GM23338 (cell line): Measurements from ENCODE around the gene WWOX. TPM values are rescaled to one million over a fixed set of nuclear protein-coding genes. Genes with fewer than 3 reads are reported as not detected.

Source experiments
- ATAC-seq: fragments of 200-7000 bp; cut with Tn5 transposase; 3 replicates; pipeline ENCODE4 v1.9.1; 2020
- DNase-seq: peaks from one replicate; pipeline ENCODE4 v3.0.0-alpha.2; 2015; ENCODE audit warnings: low spot score
- H2AFZ ChIP-seq: fragments of 200-600 bp; sonication (generic); 2 replicates; pipeline ENCODE4 v1.8.0; 2016; ENCODE audit warnings: antibody characterized with exemption, mild to moderate bottlenecking, moderate library complexity
- H3F3A ChIP-seq: fragments of 200-600 bp; sonication (generic); replicated peaks from 2 replicates; pipeline ENCODE4 v1.8.0; 2017; ENCODE audit warnings: antibody characterized with exemption, mixed run types, low read depth
- H3K27ac ChIP-seq: fragments of 200-600 bp; sonication (generic); 2 replicates; pipeline ENCODE4 v1.6.1; 2016; ENCODE audit warnings: low read depth
- H3K27me3 ChIP-seq: fragments of 200-600 bp; sonication (generic); 2 replicates; pipeline ENCODE4 v1.8.0; 2016; ENCODE audit warnings: mild to moderate bottlenecking, mixed run types, moderate library complexity; ENCODE audit not compliant: insufficient read depth
- H3K36me3 ChIP-seq: fragments of 200-600 bp; sonication (generic); 2 replicates; pipeline ENCODE4 v1.8.0; 2016; ENCODE audit warnings: mild to moderate bottlenecking; ENCODE audit not compliant: insufficient read depth
- H3K4me1 ChIP-seq: fragments of 200-600 bp; sonication (generic); 2 replicates; pipeline ENCODE4 v1.8.0; 2016; ENCODE audit warnings: mild to moderate bottlenecking, moderate library complexity; ENCODE audit not compliant: insufficient read depth
- H3K4me2 ChIP-seq: fragments of 200-600 bp; sonication (generic); 2 replicates; pipeline ENCODE4 v1.7.1; 2017; ENCODE audit warnings: mixed run types
- H3K4me3 ChIP-seq: fragments of 200-600 bp; sonication (generic); 2 replicates; pipeline ENCODE4 v1.6.1; 2016; ENCODE audit warnings: mixed run types
- H3K79me2 ChIP-seq: fragments of 200-600 bp; sonication (generic); replicated peaks from 2 replicates; pipeline ENCODE4 v1.8.0; 2017; ENCODE audit warnings: mild to moderate bottlenecking; ENCODE audit not compliant: insufficient read depth
- H3K9me2 ChIP-seq: fragments of 200-600 bp; sonication (generic); 2 replicates; pipeline ENCODE4 v1.8.0; 2017; ENCODE audit not compliant: insufficient read depth
- H4K20me1 ChIP-seq: fragments of 200-600 bp; sonication (generic); replicated peaks from 2 replicates; pipeline ENCODE4 v1.8.0; 2017; ENCODE audit warnings: mild to moderate bottlenecking; ENCODE audit not compliant: insufficient read depth
- H3K27ac Mint-ChIP-seq: 2 replicates; pipeline ENCODE4 v1.8.0; 2020; ENCODE audit warnings: inconsistent platforms, mild to moderate bottlenecking, moderate library complexity, mixed read lengths
- H3K27me3 Mint-ChIP-seq: 3 replicates; pipeline ENCODE4 v1.8.0; 2022; ENCODE audit warnings: low read depth, mild to moderate bottlenecking, moderate library complexity, mixed read lengths, inconsistent platforms; ENCODE audit not compliant: insufficient read depth, poor library complexity
- H3K36me3 Mint-ChIP-seq: 3 replicates; pipeline ENCODE4 v1.8.0; 2021; ENCODE audit warnings: low read depth, mild to moderate bottlenecking, inconsistent platforms, moderate library complexity, mixed read lengths
- H3K4me1 Mint-ChIP-seq: 3 replicates; pipeline ENCODE4 v1.8.0; 2020; ENCODE audit warnings: mild to moderate bottlenecking, inconsistent platforms, mixed read lengths
- H3K4me3 Mint-ChIP-seq: 3 replicates; pipeline ENCODE4 v1.8.0; 2021; ENCODE audit warnings: moderate library complexity, mild to moderate bottlenecking, inconsistent platforms, mixed read lengths
- H3K9me3 Mint-ChIP-seq: 3 replicates; pipeline ENCODE4 v1.8.0; 2020; ENCODE audit warnings: moderate library complexity, mild to moderate bottlenecking, inconsistent platforms, mixed read lengths
- CREB1 ChIP-seq: fragments of 250-450 bp; sonication (Bioruptor Pico); IDR thresholded peaks from 2 replicates; pipeline ENCODE4 v1.5.0; 2020; ENCODE audit warnings: low read depth, mild to moderate bottlenecking, moderate library complexity
- ETS1 ChIP-seq: IDR thresholded peaks from 2 replicates; pipeline ENCODE4 v1.6.1; 2016; ENCODE audit warnings: antibody characterized with exemption
- EZH2 ChIP-seq: fragments of 200-600 bp; sonication (generic); IDR thresholded peaks from one replicate; pipeline ENCODE4 v1.8.0; 2017; ENCODE audit warnings: antibody characterized with exemption, mild to moderate bottlenecking, low read depth; ENCODE audit not compliant: unreplicated experiment
- ZNF114 ChIP-seq: fragments of 250-450 bp; sonication (Bioruptor Pico); IDR thresholded peaks from 2 replicates; pipeline ENCODE4 v1.5.0; 2020; ENCODE audit warnings: mild to moderate bottlenecking, moderate library complexity
- ZNF331 ChIP-seq: fragments of 250-450 bp; sonication (Bioruptor Pico); IDR thresholded peaks from 2 replicates; pipeline ENCODE4 v1.5.0; 2020; ENCODE audit warnings: low read depth, mild to moderate bottlenecking, moderate library complexity
- polyA plus RNA-seq: library from polyadenylated mRNA; unstranded; fragments of >200 nt; fragmentation: Nextera tagmentation; extraction: Ambion mirVana; gene quantifications from 2 replicates; pipeline ENCODE4 v1.2.1, GENCODE V29; 2016
- total RNA-seq: library from RNA; depleted of rRNA; stranded (reverse); fragments of >200 nt; shearing (Covaris generic); gene quantifications from 2 replicates; pipeline ENCODE4 v1.2.3, GENCODE V29; 2014
- TF ChIP-seq, protein P1 (sequence below): fragments of 250-450 bp; sonication (Bioruptor Pico); IDR thresholded peaks from 2 replicates; pipeline ENCODE4 v1.5.0; 2020; ENCODE audit warnings: mild to moderate bottlenecking, moderate library complexity

Gene WWOX
- total and polyA plus RNA-seq, 2 experiments from 2014 or later, result 10.0 to 19.3 TPM

DNA sequence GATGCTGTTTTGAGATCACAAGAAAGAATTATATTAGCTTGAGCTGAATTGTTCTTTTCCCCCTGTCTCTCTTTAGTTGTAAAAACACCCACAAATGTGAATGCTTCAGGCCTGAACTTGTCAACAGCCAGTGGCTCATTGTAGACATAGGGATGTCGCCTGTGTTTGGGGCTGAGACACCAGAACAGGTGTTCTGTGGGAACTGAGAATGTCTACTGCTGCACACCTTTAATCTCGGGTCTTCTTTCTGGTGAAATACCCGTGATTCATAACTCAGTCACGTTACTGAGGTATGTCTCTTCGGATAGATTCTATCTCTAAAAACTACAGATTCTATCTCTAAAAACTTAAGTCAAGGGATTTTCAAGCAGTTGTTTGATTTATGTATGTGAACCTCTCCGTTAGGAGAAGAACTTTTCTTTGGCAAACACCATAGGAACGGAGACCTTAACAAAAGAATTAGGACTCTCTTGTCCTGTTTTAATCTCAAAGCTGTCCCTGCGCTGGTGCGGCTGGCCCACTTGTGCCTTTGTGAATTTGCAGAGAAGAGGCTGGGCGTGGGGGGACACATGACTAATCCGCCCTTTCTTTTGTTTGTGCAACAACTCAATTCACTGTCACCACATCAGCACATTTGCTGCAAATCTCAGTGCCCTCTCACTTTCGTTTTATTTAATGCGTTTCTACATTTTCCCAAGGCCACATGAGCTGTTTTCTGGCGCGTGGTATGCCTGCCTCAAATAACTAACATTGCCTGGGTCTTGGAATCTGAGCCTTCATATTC lies 858.1 kb downstream of the WWOX start (continued):
- TF ChIP-seq, protein P1, sequence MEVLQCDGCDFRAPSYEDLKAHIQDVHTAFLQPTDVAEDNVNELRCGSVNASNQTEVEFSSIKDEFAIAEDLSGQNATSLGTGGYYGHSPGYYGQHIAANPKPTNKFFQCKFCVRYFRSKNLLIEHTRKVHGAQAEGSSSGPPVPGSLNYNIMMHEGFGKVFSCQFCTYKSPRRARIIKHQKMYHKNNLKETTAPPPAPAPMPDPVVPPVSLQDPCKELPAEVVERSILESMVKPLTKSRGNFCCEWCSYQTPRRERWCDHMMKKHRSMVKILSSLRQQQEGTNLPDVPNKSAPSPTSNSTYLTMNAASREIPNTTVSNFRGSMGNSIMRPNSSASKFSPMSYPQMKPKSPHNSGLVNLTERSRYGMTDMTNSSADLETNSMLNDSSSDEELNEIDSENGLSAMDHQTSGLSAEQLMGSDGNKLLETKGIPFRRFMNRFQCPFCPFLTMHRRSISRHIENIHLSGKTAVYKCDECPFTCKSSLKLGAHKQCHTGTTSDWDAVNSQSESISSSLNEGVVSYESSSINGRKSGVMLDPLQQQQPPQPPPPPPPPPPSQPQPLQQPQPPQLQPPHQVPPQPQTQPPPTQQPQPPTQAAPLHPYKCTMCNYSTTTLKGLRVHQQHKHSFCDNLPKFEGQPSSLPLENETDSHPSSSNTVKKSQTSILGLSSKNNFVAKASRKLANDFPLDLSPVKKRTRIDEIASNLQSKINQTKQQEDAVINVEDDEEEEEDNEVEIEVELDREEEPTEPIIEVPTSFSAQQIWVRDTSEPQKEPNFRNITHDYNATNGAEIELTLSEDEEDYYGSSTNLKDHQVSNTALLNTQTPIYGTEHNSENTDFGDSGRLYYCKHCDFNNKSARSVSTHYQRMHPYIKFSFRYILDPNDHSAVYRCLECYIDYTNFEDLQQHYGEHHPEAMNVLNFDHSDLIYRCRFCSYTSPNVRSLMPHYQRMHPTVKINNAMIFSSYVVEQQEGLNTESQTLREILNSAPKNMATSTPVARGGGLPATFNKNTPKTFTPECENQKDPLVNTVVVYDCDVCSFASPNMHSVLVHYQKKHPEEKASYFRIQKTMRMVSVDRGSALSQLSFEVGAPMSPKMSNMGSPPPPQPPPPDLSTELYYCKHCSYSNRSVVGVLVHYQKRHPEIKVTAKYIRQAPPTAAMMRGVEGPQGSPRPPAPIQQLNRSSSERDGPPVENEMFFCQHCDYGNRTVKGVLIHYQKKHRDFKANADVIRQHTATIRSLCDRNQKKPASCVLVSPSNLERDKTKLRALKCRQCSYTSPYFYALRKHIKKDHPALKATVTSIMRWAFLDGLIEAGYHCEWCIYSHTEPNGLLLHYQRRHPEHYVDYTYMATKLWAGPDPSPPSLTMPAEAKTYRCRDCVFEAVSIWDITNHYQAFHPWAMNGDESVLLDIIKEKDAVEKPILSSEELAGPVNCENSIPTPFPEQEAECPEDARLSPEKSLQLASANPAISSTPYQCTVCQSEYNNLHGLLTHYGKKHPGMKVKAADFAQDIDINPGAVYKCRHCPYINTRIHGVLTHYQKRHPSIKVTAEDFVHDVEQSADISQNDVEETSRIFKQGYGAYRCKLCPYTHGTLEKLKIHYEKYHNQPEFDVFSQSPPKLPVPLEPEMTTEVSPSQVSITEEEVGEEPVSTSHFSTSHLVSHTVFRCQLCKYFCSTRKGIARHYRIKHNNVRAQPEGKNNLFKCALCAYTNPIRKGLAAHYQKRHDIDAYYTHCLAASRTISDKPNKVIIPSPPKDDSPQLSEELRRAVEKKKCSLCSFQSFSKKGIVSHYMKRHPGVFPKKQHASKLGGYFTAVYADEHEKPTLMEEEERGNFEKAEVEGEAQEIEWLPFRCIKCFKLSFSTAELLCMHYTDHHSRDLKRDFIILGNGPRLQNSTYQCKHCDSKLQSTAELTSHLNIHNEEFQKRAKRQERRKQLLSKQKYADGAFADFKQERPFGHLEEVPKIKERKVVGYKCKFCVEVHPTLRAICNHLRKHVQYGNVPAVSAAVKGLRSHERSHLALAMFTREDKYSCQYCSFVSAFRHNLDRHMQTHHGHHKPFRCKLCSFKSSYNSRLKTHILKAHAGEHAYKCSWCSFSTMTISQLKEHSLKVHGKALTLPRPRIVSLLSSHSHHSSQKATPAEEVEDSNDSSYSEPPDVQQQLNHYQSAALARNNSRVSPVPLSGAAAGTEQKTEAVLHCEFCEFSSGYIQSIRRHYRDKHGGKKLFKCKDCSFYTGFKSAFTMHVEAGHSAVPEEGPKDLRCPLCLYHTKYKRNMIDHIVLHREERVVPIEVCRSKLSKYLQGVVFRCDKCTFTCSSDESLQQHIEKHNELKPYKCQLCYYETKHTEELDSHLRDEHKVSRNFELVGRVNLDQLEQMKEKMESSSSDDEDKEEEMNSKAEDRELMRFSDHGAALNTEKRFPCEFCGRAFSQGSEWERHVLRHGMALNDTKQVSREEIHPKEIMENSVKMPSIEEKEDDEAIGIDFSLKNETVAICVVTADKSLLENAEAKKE (CRISPR knock-in tag), result no peak
- no peak for TF ChIP-seq EZH2
- TF ChIP-seq CREB1 (CRISPR knock-in tag), result no peak
- no peak for TF ChIP-seq ZNF114 (CRISPR knock-in tag)
- no peak for TF ChIP-seq ZNF331
- no peak for TF ChIP-seq ETS1

DNA sequence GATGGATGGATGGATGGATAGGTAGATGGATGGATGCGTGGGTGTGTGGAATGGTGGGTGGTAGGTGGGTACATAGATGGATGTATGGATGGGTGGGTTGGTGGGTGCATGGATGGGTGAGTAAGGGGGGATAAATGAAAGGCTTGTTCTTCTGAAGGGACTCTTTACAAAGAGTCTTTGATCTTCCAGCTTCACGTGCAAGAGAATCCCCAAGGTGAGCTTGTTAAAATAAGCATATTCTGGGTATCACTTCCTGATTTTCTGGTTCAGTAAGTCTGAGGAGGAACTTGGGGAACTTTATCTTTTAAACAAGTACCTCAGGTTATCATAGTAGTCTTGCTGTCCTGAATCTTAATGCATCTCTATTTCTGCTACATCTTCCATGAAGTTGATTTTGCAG lies 862.0 kb downstream of the WWOX start:
- Histone ChIP-seq H3K79me2 (no peaks in the 10 kb centered on the region), H3K36me3 (no peaks in the 10 kb centered on the region), H3F3A (no peaks in the 10 kb centered on the region), H2AFZ (no peak overlapping the region), H4K20me1 (no peaks in the 10 kb centered on the region), H3K4me3 (no peak overlapping the region), H3K9me2 (peaks cover 14% of the 10 kb centered on the region; the same call in 1 of the 2 replicates), H3K4me1 (no peaks in the 10 kb centered on the region), H3K27ac (no peak overlapping the region), H3K4me2 (no peak overlapping the region), H3K27me3 (no peaks in the 10 kb centered on the region)
- H3K4me1 Mint-ChIP-seq, result no peaks in the 10 kb centered on the region
- H3K27ac Mint-ChIP-seq, result no peak overlapping the region
- no peaks in the 10 kb centered on the region for H3K27me3 Mint-ChIP-seq
- DNase-seq, result no peak
- ATAC-seq, result no peak
- H3K4me3 Mint-ChIP-seq, result no peak overlapping the region
- peaks cover 16% of the 10 kb centered on the region for H3K9me3 Mint-ChIP-seq
- peaks cover 13% of the 10 kb centered on the region for H3K36me3 Mint-ChIP-seq
- no peak for TF ChIP-seq ZNF114 (CRISPR knock-in tag)
- TF ChIP-seq, protein P1 (CRISPR knock-in tag), result no peak
